VCaP (cell line): ENCODE results near the gene TOM1L2.

Experiments
- H3K27ac ChIP-seq: fragments of 450-650 bp; 2 replicates; pipeline ENCODE4 v1.5.1; 2017
- CTCF ChIP-seq: fragments of 450-650 bp; conservative IDR thresholded peaks from 2 replicates; pipeline ENCODE4 v1.5.1; 2017; ENCODE audit warnings: mild to moderate bottlenecking, moderate library complexity

The TOM1L2 gene

GRCh38 chr17:17943281-17943984, 28.8 kb downstream of the TOM1L2 start:
- H3K27ac ChIP-seq: no peak overlapping the region
- TF ChIP-seq CTCF: no peak

GRCh38 chr17:17942846-17943245, 29.4 kb downstream of the TOM1L2 start:
- no peak for TF ChIP-seq CTCF
- no peak overlapping the region for H3K27ac ChIP-seq

GRCh38 chr17:17941015-17941414, 31.2 kb downstream of the TOM1L2 start:
- H3K27ac ChIP-seq: peak overlapping the region; percentile 52; the same call in 1 of the 2 replicates
- no peak for TF ChIP-seq CTCF

- no peak for TF ChIP-seq CTCF
- peak overlapping the region; percentile 52 for H3K27ac ChIP-seq
Observed at GRCh38 chr17:17940441-17940911, 31.7 kb downstream of the TOM1L2 start.

GRCh38 chr17:17939941-17940340, 32.3 kb downstream of the TOM1L2 start:
- H3K27ac ChIP-seq: peak overlapping the region; percentile 52

- H3K27ac ChIP-seq: no peak overlapping the region
- no peak for TF ChIP-seq CTCF
Observed at GRCh38 chr17:17938388-17939107, 33.7 kb downstream of the TOM1L2 start.

- TF ChIP-seq CTCF: no peak
- H3K27ac ChIP-seq: no peak overlapping the region
Observed at GRCh38 chr17:17937958-17938357, 34.2 kb downstream of the TOM1L2 start.
